WTC11 (cell line): Measurements from ENCODE around the gene SPATS2. TPM values are rescaled to one million over a fixed set of nuclear protein-coding genes. Genes with fewer than 3 reads are reported as not detected.

Experiments used
- AR ChIP-seq: fragments of 250-450 bp; sonication (Bioruptor Pico); IDR thresholded peaks from 2 replicates; pipeline ENCODE4 v1.9.0; 2021; ENCODE audit warnings: mild to moderate bottlenecking
- ATF2 ChIP-seq: sonication (generic); formaldehyde crosslinking; IDR thresholded peaks from 2 replicates; pipeline ENCODE4 v1.8.1; 2022; ENCODE audit warnings: low read depth, missing genetic modification reagents, borderline replicate concordance
- E2F4 ChIP-seq: sonication (generic); formaldehyde crosslinking; IDR thresholded peaks from 2 replicates; pipeline ENCODE4 v1.8.1; 2022; ENCODE audit warnings: low read depth, mild to moderate bottlenecking, moderate library complexity, missing genetic modification reagents, borderline replicate concordance
- E2F5 ChIP-seq: sonication (generic); formaldehyde crosslinking; IDR thresholded peaks from 2 replicates; pipeline ENCODE4 v1.8.1; 2022; ENCODE audit warnings: mild to moderate bottlenecking, moderate library complexity, missing genetic modification reagents
- EMX1 ChIP-seq: fragments of 250-450 bp; sonication (Bioruptor Pico); IDR thresholded peaks from 2 replicates; pipeline ENCODE4 v1.8.0; 2021; ENCODE audit warnings: mild to moderate bottlenecking
- ERG ChIP-seq: fragments of 250-450 bp; sonication (Bioruptor Pico); IDR thresholded peaks from 2 replicates; pipeline ENCODE4 v1.8.0; 2021; ENCODE audit warnings: mild to moderate bottlenecking
- FOXK1 ChIP-seq: sonication (generic); formaldehyde crosslinking; IDR thresholded peaks from 2 replicates; pipeline ENCODE4 v1.8.0; 2022; ENCODE audit warnings: mild to moderate bottlenecking, moderate library complexity, missing genetic modification reagents
- FOXP1 ChIP-seq: sonication (generic); formaldehyde crosslinking; IDR thresholded peaks from 2 replicates; pipeline ENCODE4 v1.8.0; 2022; ENCODE audit warnings: missing genetic modification reagents, mild to moderate bottlenecking, moderate library complexity, borderline replicate concordance
- GABPB1 ChIP-seq: sonication (generic); formaldehyde crosslinking; IDR thresholded peaks from 2 replicates; pipeline ENCODE4 v1.8.1; 2023; ENCODE audit warnings: mild to moderate bottlenecking, missing genetic modification reagents
- JUN ChIP-seq: sonication (generic); formaldehyde crosslinking; IDR thresholded peaks from 2 replicates; pipeline ENCODE4 v1.8.0; 2023; ENCODE audit warnings: mild to moderate bottlenecking, missing genetic modification reagents
- MLX ChIP-seq: sonication (generic); formaldehyde crosslinking; IDR thresholded peaks from 2 replicates; pipeline ENCODE4 v1.8.1; 2023; ENCODE audit warnings: mild to moderate bottlenecking, missing genetic modification reagents, moderate library complexity
- MYBL2 ChIP-seq: sonication (generic); formaldehyde crosslinking; IDR thresholded peaks from 2 replicates; pipeline ENCODE4 v1.8.1; 2023; ENCODE audit warnings: mild to moderate bottlenecking, moderate library complexity, missing genetic modification reagents
- PRRX2 ChIP-seq: fragments of 250-450 bp; sonication (Bioruptor Pico); IDR thresholded peaks from 2 replicates; pipeline ENCODE4 v1.8.0; 2021; ENCODE audit warnings: mild to moderate bottlenecking
- SMAD3 ChIP-seq: sonication (generic); formaldehyde crosslinking; IDR thresholded peaks from 2 replicates; pipeline ENCODE4 v1.8.0; 2022; ENCODE audit warnings: missing genetic modification reagents, mild to moderate bottlenecking, borderline replicate concordance
- STAT6 ChIP-seq: sonication (generic); formaldehyde crosslinking; conservative IDR thresholded peaks from 2 replicates; pipeline ENCODE4 v1.8.1; 2023; ENCODE audit warnings: mild to moderate bottlenecking, low read depth, missing genetic modification reagents, moderate library complexity
- ZMAT4 ChIP-seq: fragments of 250-450 bp; sonication (Bioruptor Pico); IDR thresholded peaks from 2 replicates; pipeline ENCODE4 v1.9.0; 2021; ENCODE audit warnings: mild to moderate bottlenecking
- ZNF121 ChIP-seq: sonication (generic); formaldehyde crosslinking; IDR thresholded peaks from 2 replicates; pipeline ENCODE4 v1.8.0; 2023; ENCODE audit warnings: missing genetic modification reagents
- ZNF219 ChIP-seq: sonication (generic); formaldehyde crosslinking; IDR thresholded peaks from 2 replicates; pipeline ENCODE4 v1.8.0; 2023; ENCODE audit warnings: missing genetic modification reagents, mild to moderate bottlenecking, borderline replicate concordance
- ZNF232 ChIP-seq: sonication (generic); formaldehyde crosslinking; IDR thresholded peaks from 2 replicates; pipeline ENCODE4 v1.8.0; 2022; ENCODE audit warnings: mild to moderate bottlenecking, missing genetic modification reagents
- ZNF317 ChIP-seq: sonication (generic); formaldehyde crosslinking; IDR thresholded peaks from 2 replicates; pipeline ENCODE4 v1.8.1; 2023; ENCODE audit warnings: low read depth, mild to moderate bottlenecking, moderate library complexity, missing genetic modification reagents, borderline replicate concordance
- ZNF396 ChIP-seq: fragments of 250-450 bp; sonication (Bioruptor Pico); IDR thresholded peaks from 2 replicates; pipeline ENCODE4 v1.8.0; 2021; ENCODE audit warnings: mild to moderate bottlenecking, moderate library complexity, borderline replicate concordance
- ZNF423 ChIP-seq: fragments of 250-450 bp; sonication (Bioruptor Pico); IDR thresholded peaks from 2 replicates; pipeline ENCODE4 v2.1.2; 2022; ENCODE audit warnings: mild to moderate bottlenecking, moderate library complexity
- ZSCAN18 ChIP-seq: fragments of 250-450 bp; sonication (Bioruptor Pico); IDR thresholded peaks from 2 replicates; pipeline ENCODE4 v2.1.2; 2022; ENCODE audit warnings: mild to moderate bottlenecking, moderate library complexity
- total RNA-seq: library from RNA; stranded (reverse); gene quantifications from 3 replicates; pipeline ENCODE4 v1.2.3, GENCODE V29; 2021

The SPATS2 gene
- total RNA-seq, 1 experiment from 2014 or later: 25.9 TPM

GRCh38 chr12:49342066-49342913 is 25.0 kb upstream of the SPATS2 start (continued):
- no peak for TF ChIP-seq ATF2 (CRISPR knock-in tag)
- no peak for TF ChIP-seq AR (CRISPR knock-in tag)
- TF ChIP-seq JUN: no peak
- peak; percentile 57; the same call in 1 of the 2 replicates for TF ChIP-seq E2F4 (CRISPR knock-in tag)
- peak; percentile 86 for TF ChIP-seq MYBL2
- TF ChIP-seq ZNF121 (CRISPR knock-in tag): no peak
- TF ChIP-seq ZMAT4 (CRISPR knock-in tag): no peak
- peak; percentile 83; the same call in 1 of the 2 replicates for TF ChIP-seq FOXP1 (CRISPR knock-in tag)
- TF ChIP-seq ERG: no peak; the same call in 1 of the 2 replicates
- TF ChIP-seq ZNF317 (CRISPR knock-in tag): no peak
- TF ChIP-seq EMX1 (CRISPR knock-in tag): no peak
- no peak for TF ChIP-seq SMAD3 (CRISPR knock-in tag)
- no peak for TF ChIP-seq ZSCAN18 (CRISPR knock-in tag)
- TF ChIP-seq STAT6 (CRISPR knock-in tag): no peak
- no peak; the same call in 1 of the 2 replicates for TF ChIP-seq PRRX2 (CRISPR knock-in tag)
- peak; percentile 40; the same call in 1 of the 2 replicates for TF ChIP-seq FOXK1
- TF ChIP-seq GABPB1 (CRISPR knock-in tag): no peak; the same call in 1 of the 2 replicates
- no peak for TF ChIP-seq ZNF219 (CRISPR knock-in tag)
- peak; percentile 58 for TF ChIP-seq ZNF423 (CRISPR knock-in tag)
- TF ChIP-seq E2F5: peak; percentile 9; the same call in 1 of the 2 replicates
- TF ChIP-seq ZNF232 (CRISPR knock-in tag): no peak
- TF ChIP-seq ZNF396: peak; percentile 30; the same call in 1 of the 2 replicates
- no peak for TF ChIP-seq MLX
